Measurements from ENCODE around the gene HNRNPA3. TPM values are rescaled to one million over a fixed set of nuclear protein-coding genes. Genes with fewer than 3 reads are reported as not detected.

HNRNPA3 gene
- total RNA-seq, 2 experiments from 2014 or later, result 68.2 to 450 TPM

DNA sequence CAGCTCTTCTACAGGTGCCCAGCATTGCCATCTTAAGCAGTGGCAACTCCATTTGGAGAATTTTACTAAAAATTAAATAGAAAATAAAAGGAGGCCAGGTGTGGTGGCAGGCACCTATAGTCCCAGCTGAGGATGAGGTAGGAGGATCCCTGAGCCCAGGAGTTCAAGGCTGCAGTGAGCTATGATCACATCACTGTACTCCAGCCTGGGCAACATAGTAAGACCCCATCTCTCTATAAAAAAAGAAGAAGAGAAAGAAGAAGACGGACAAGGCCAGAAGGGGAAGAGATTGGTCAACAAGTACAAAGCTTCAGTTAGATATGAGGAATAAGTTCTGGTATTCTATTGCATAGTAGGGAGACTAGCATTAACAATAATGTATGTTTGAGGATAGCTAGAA is 21.7 kb upstream of the HNRNPA3 start:
- Histone ChIP-seq H3K9me3 (ENCODE audit: low read length) (no peaks in the 10 kb centered on the region), H3K4me2 (ENCODE audit: low read length) (no peak overlapping the region), H3K4me3 (ENCODE audit: low read depth, low read length, poor library complexity, severe bottlenecking) (no peak overlapping the region), H3K79me2 (ENCODE audit: insufficient read depth, low read depth, low read length) (no peaks in the 10 kb centered on the region), H3K27ac (ENCODE audit: low read depth, low read length, poor library complexity, severe bottlenecking) (no peak overlapping the region), H3K36me3 (ENCODE audit: insufficient read depth, low read length) (no peaks in the 10 kb centered on the region), H4K20me1 (ENCODE audit: insufficient read depth, low read length) (no peaks in the 10 kb centered on the region), H2AFZ (ENCODE audit: low read length) (no peak overlapping the region), H3K4me1 (ENCODE audit: insufficient read depth, low read length, poor library complexity, severe bottlenecking) (no peaks in the 10 kb centered on the region), H3K9me2 (ENCODE audit: insufficient read depth, low read length) (no peaks in the 10 kb centered on the region)
- CTCF ChIA-PET (ENCODE audit: unreplicated experiment), result no interaction called here
- no peak for DNase-seq (ENCODE audit: low spot score)
- TF ChIP-seq, protein P1, sequence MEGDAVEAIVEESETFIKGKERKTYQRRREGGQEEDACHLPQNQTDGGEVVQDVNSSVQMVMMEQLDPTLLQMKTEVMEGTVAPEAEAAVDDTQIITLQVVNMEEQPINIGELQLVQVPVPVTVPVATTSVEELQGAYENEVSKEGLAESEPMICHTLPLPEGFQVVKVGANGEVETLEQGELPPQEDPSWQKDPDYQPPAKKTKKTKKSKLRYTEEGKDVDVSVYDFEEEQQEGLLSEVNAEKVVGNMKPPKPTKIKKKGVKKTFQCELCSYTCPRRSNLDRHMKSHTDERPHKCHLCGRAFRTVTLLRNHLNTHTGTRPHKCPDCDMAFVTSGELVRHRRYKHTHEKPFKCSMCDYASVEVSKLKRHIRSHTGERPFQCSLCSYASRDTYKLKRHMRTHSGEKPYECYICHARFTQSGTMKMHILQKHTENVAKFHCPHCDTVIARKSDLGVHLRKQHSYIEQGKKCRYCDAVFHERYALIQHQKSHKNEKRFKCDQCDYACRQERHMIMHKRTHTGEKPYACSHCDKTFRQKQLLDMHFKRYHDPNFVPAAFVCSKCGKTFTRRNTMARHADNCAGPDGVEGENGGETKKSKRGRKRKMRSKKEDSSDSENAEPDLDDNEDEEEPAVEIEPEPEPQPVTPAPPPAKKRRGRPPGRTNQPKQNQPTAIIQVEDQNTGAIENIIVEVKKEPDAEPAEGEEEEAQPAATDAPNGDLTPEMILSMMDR (conservative IDR thresholded peaks at IDR 0.05; ENCODE audit: low read length), result no peak
- no peak for TF ChIP-seq EZH2phosphoT487 (IDR thresholded peaks at IDR 0.05; ENCODE audit: borderline replicate concordance, low read depth, low read length)
- no TSS peak for BruUV-seq (replicated peaks)
- POLR2A ChIA-PET, result no interaction called here
- intact Hi-C loops (cut with micrococcal nuclease; ENCODE audit: unreplicated experiment), result no loop called here

DNA sequence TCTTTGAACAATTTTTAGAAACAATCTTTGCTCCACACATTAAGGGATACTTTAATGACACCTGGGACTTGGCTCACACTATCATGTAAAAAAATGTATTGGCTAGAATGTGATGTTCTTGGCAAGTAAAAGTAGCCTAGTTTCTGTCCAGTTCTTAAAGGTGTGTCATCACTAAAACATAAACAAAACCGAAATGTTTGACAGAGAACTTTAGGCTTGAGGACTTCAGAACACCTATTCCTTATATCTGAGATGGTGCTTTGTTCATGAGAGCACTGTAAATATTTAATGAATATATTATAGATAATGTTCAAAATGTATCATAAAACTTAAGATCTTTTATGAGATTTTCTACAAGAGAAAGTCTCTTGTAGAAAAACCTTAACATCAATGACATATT is 19.8 kb upstream of the HNRNPA3 start:
- Histone ChIP-seq H2AFZ (ENCODE audit: low read length) (no peak overlapping the region), H4K20me1 (ENCODE audit: insufficient read depth, low read length) (no peaks in the 10 kb centered on the region), H3K4me3 (ENCODE audit: low read depth, low read length, poor library complexity, severe bottlenecking) (no peak overlapping the region), H3K4me2 (ENCODE audit: low read length) (no peak overlapping the region), H3K9me2 (ENCODE audit: insufficient read depth, low read length) (no peaks in the 10 kb centered on the region), H3K27ac (ENCODE audit: low read depth, low read length, poor library complexity, severe bottlenecking) (no peak overlapping the region), H3K4me1 (ENCODE audit: insufficient read depth, low read length, poor library complexity, severe bottlenecking) (no peaks in the 10 kb centered on the region), H3K36me3 (ENCODE audit: insufficient read depth, low read length) (no peaks in the 10 kb centered on the region), H3K9me3 (ENCODE audit: low read length) (no peaks in the 10 kb centered on the region), H3K79me2 (ENCODE audit: insufficient read depth, low read depth, low read length) (no peaks in the 10 kb centered on the region)
- intact Hi-C loops (cut with micrococcal nuclease; ENCODE audit: unreplicated experiment), result no loop called here
- no peak for DNase-seq (ENCODE audit: low spot score)
- BruUV-seq (replicated peaks), result no TSS peak
- ChIA-PET CTCF (ENCODE audit: unreplicated experiment) (no interaction called here), POLR2A (no interaction called here)
- TF ChIP-seq, protein P1 (conservative IDR thresholded peaks at IDR 0.05; ENCODE audit: low read length), result no peak
- no peak for TF ChIP-seq EZH2phosphoT487 (IDR thresholded peaks at IDR 0.05; ENCODE audit: borderline replicate concordance, low read depth, low read length)

DNA sequence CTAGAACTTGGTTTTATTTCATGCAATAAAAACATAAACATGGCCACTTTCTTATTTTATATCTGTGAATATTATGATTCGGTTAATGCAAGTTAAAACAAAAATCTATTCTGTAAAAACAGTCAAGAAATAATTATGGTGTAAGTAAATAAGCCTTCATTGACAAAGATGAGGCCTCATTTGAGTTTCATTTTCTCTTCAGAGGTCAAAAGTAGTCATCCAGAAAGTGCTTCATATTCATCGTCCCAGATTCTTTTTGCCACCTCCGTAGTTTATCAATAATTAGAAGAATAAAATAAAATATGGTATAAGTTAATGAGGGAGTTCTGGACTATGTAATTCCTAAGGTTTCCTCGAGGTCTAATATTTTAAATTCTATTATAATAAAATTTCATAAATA is 19.4 kb upstream of the HNRNPA3 start:
- Histone ChIP-seq H3K4me3 (ENCODE audit: low read depth, low read length, poor library complexity, severe bottlenecking) (no peak overlapping the region), H3K9me3 (ENCODE audit: low read length) (no peaks in the 10 kb centered on the region), H3K9me2 (ENCODE audit: insufficient read depth, low read length) (no peaks in the 10 kb centered on the region), H3K4me2 (ENCODE audit: low read length) (no peak overlapping the region), H2AFZ (ENCODE audit: low read length) (no peak overlapping the region), H3K27ac (ENCODE audit: low read depth, low read length, poor library complexity, severe bottlenecking) (no peak overlapping the region), H3K36me3 (ENCODE audit: insufficient read depth, low read length) (no peaks in the 10 kb centered on the region), H3K4me1 (ENCODE audit: insufficient read depth, low read length, poor library complexity, severe bottlenecking) (no peaks in the 10 kb centered on the region), H3K79me2 (ENCODE audit: insufficient read depth, low read depth, low read length) (no peaks in the 10 kb centered on the region), H4K20me1 (ENCODE audit: insufficient read depth, low read length) (no peaks in the 10 kb centered on the region)
- CTCF ChIA-PET (ENCODE audit: unreplicated experiment), result no interaction called here
- POLR2A ChIA-PET, result interaction anchor here (1.0 to 1.8 kb wide), 5 partner anchors 11 to 71 kb away, joined by 3 to 10 read pairs (median 4); partner anchors contain the start of gene NFE2L2
- BruUV-seq (replicated peaks), result no TSS peak
- TF ChIP-seq EZH2phosphoT487 (IDR thresholded peaks at IDR 0.05; ENCODE audit: borderline replicate concordance, low read depth, low read length), result no peak
- TF ChIP-seq, protein P1 (conservative IDR thresholded peaks at IDR 0.05; ENCODE audit: low read length), result no peak
- no peak for DNase-seq (ENCODE audit: low spot score)
- intact Hi-C loops (cut with micrococcal nuclease; ENCODE audit: unreplicated experiment), result no loop called here

Measured in OCI-LY7 (cell line).